Measurements from ENCODE around the gene EP400. TPM values are rescaled to one million over a fixed set of nuclear protein-coding genes. Genes with fewer than 3 reads are reported as not detected.

The EP400 gene
- total and polyA plus RNA-seq, 2 of the 8 experiments (the other 6 are each of a cell fraction or from before 2014, with no cell fraction given): 13.1 to 69.7 TPM

GRCh38 chr12:132068250-132068649, 118.5 kb downstream of the EP400 start (continued):
- TF ChIP-seq CHD7 (IDR thresholded peaks at IDR 0.05; ENCODE audit: insufficient replicate concordance, low read length) (no peak), HDAC2 (IDR thresholded peaks at IDR 0.05; ENCODE audit: borderline replicate concordance in 1 of 2, low read depth in 2 of 2, low read length in 2 of 2) (no peak), CBX8 (IDR thresholded peaks at IDR 0.05; ENCODE audit: borderline replicate concordance, low read depth, low read length) (no peak), POU5F1 (IDR thresholded peaks at IDR 0.05; ENCODE audit: low read depth, low read length) (no peak), KDM4A (IDR thresholded peaks at IDR 0.05; ENCODE audit: low read depth, low read length, severe bottlenecking) (no peak), ASH2L (IDR thresholded peaks at IDR 0.05; ENCODE audit: low read length) (no peak), EGR1 (IDR thresholded peaks at IDR 0.05; ENCODE audit: borderline replicate concordance, low read depth, low read length) (no peak), E2F6 (IDR thresholded peaks at IDR 0.05) (no peak)

Data from H1 (cell line).